Liver (tissue), 9 donors: ENCODE measurements around the gene ILK. TPM values are rescaled to one million over a fixed set of nuclear protein-coding genes. Genes with fewer than 3 reads are reported as not detected.

Source experiments
- DNase-seq: peaks from one replicate; pipeline ENCODE4 v3.0.0-alpha.2; 2017; ENCODE audit warnings: low spot score
- H3K27ac ChIP-seq, 2 donors: one replicate each; pipeline ENCODE4 v1.7.0; 2013; ENCODE audit warnings: inconsistent platforms in 2 of 2, low read length in 2 of 2, control low read depth in 1 of 2, low read depth in 1 of 2, mild to moderate bottlenecking in 1 of 2
- H3K27me3 ChIP-seq, 4 donors: one replicate each; pipeline versions ENCODE4 v1.6.1 to v1.7.0; 2013; ENCODE audit warnings: low read length in 3 of 4, inconsistent platforms in 1 of 4, mild to moderate bottlenecking in 1 of 4, moderate library complexity in 1 of 4; ENCODE audit not compliant: control insufficient read depth in 4 of 4, insufficient read depth in 4 of 4
- H3K36me3 ChIP-seq, 4 donors: one replicate each; pipeline versions ENCODE4 v1.6.1 to v1.7.0; 2013; ENCODE audit warnings: low read length in 3 of 4, mild to moderate bottlenecking in 3 of 4, low read depth in 1 of 4, moderate library complexity in 1 of 4; ENCODE audit not compliant: control insufficient read depth in 4 of 4, insufficient read depth in 3 of 4
- H3K4me1 ChIP-seq, 4 donors: one replicate each; pipeline versions ENCODE4 v1.6.1 to v1.7.0; 2013; ENCODE audit warnings: low read length in 3 of 4, mild to moderate bottlenecking in 3 of 4, moderate library complexity in 1 of 4; ENCODE audit not compliant: control insufficient read depth in 4 of 4, insufficient read depth in 4 of 4
- H3K4me3 ChIP-seq, 3 donors: one replicate each; pipeline versions ENCODE4 v1.6.1 to v1.7.0; 2013; ENCODE audit warnings: low read length in 3 of 3, control low read depth in 1 of 3, low read depth in 1 of 3, mild to moderate bottlenecking in 1 of 3
- H3K9ac ChIP-seq, 2 donors: one replicate each; pipeline ENCODE4 v1.7.0; 2013; ENCODE audit warnings: low read length in 2 of 2, mild to moderate bottlenecking in 2 of 2, moderate library complexity in 2 of 2, control low read depth in 1 of 2, low read depth in 1 of 2
- H3K9me3 ChIP-seq, 4 donors: one replicate each; pipeline versions ENCODE4 v1.6.1 to v1.7.0; 2013; ENCODE audit warnings: low read length in 3 of 4; ENCODE audit not compliant: control insufficient read depth in 4 of 4
- EGR1 ChIP-seq, 2 donors: IDR thresholded peaks; 2 replicates each; pipeline ENCODE4 v1.6.1; 2016 to 2018; ENCODE audit warnings: antibody characterized with exemption in 2 of 2, low read depth in 2 of 2
- FOXA2 ChIP-seq: IDR thresholded peaks from 2 replicates; pipeline ENCODE4 v1.6.1; 2016; ENCODE audit warnings: antibody characterized with exemption
- GABPA ChIP-seq, 2 donors: IDR thresholded peaks in 1 of 2; conservative IDR thresholded peaks in 1 of 2; 2 replicates each; pipeline ENCODE4 v1.6.1; 2016; ENCODE audit warnings: antibody characterized with exemption in 2 of 2, mild to moderate bottlenecking in 1 of 2, moderate library complexity in 1 of 2
- HNF4A ChIP-seq, 2 donors: conservative IDR thresholded peaks; 2 replicates each; pipeline ENCODE4 v1.6.1; 2016; ENCODE audit warnings: antibody characterized with exemption in 2 of 2, mild to moderate bottlenecking in 2 of 2
- HNF4G ChIP-seq: IDR thresholded peaks from 2 replicates; pipeline ENCODE4 v1.6.1; 2016; ENCODE audit warnings: antibody characterized with exemption
- JUND ChIP-seq, 2 donors: IDR thresholded peaks; 2 replicates each; pipeline ENCODE4 v1.6.1; 2016; ENCODE audit warnings: antibody characterized with exemption in 2 of 2
- NR2F2 ChIP-seq: IDR thresholded peaks from 2 replicates; pipeline ENCODE4 v1.6.1; 2016; ENCODE audit warnings: antibody characterized with exemption
- RAD21 ChIP-seq, 2 donors: IDR thresholded peaks; 2 replicates each; pipeline ENCODE4 v1.6.1; 2016; ENCODE audit warnings: antibody characterized with exemption in 2 of 2, mild to moderate bottlenecking in 2 of 2
- RXRA ChIP-seq, 2 donors: IDR thresholded peaks; 2 replicates each; pipeline ENCODE4 v1.6.1; 2017 to 2018; ENCODE audit warnings: antibody characterized with exemption in 2 of 2, mild to moderate bottlenecking in 1 of 2
- SP1 ChIP-seq: IDR thresholded peaks from 2 replicates; pipeline ENCODE4 v1.6.1; 2018; ENCODE audit warnings: antibody characterized with exemption, mild to moderate bottlenecking
- TAF1 ChIP-seq: conservative IDR thresholded peaks from 2 replicates; pipeline ENCODE4 v1.6.1; 2016; ENCODE audit warnings: antibody characterized with exemption, mild to moderate bottlenecking
- WGBS: extraction: QIAGEN DNeasy Blood & Tissue Kit; methylation state at CpG from one replicate; pipeline ENCODE4 v1.1.7; 2013; 5-methylcytosine and 5-hydroxymethylcytosine counted together
- polyA plus RNA-seq, 2 donors: library from polyadenylated mRNA; stranded (reverse) in 1 of 2; unstranded in 1 of 2; fragments of 200-250 nt in 1 of 2; fragments of >200 nt in 1 of 2; fragmentation: Nextera tagmentation in 1 of 2; extraction: Ambion mirVana in 1 of 2; gene quantifications; one replicate each; pipeline versions ENCODE4 v1.2.1 to v1.2.3, GENCODE V29; 2013 to 2015
- total RNA-seq, 2 donors: library from RNA; depleted of rRNA; stranded (reverse); fragments of >200 nt; gene quantifications; one replicate each; pipeline ENCODE4 v1.2.3, GENCODE V29; 2014
- TF ChIP-seq, protein P1 (sequence below): fragments of 150-350 bp; IDR thresholded peaks from 2 replicates; pipeline ENCODE4 v1.5.1; 2017; ENCODE audit warnings: improper control_type of control experiment, low read depth, low read length; ENCODE audit not compliant: missing input control
- TF ChIP-seq, protein P2 (sequence below): IDR thresholded peaks from 2 replicates; pipeline ENCODE4 v1.6.1; 2016; ENCODE audit warnings: antibody characterized with exemption
- donor health status: healthy.
- donor health status: healthy.
- donor health status: healthy.
- donor health status: healthy.
- donor health status: healthy.

Gene ILK
- total and polyA plus RNA-seq, 4 donors, result 29.6 to 69.1 (median 48.2) TPM

DNA sequence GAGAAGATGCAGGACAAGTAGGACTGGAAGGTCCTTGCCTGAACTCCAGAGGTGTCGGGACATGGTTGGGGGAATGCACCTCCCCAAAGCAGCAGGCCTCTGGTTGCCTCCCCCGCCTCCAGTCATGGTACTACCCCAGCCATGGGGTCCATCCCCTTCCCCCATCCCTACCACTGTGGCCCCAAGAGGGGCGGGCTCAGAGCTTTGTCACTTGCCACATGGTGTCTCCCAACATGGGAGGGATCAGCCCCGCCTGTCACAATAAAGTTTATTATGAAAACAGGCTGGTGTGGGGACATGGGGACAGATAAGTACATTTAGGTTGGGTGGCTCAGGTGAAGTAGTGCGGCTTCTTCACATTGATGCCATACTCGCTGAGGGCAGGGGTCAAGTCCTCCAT, 7.0 kb downstream of the ILK start:
- H3K9ac ChIP-seq, result no peak overlapping the region
- DNase-seq, result no peak
- no peak overlapping the region for H3K27ac ChIP-seq
- H3K9me3 ChIP-seq, result no peaks in the 10 kb centered on the region
- no peak overlapping the region for H3K4me3 ChIP-seq
- WGBS, result 95% methylated on average over 6 of the region's 6 CpGs
- H3K27me3 ChIP-seq, result no peaks in the 10 kb centered on the region
- peaks cover 2 to 36% (median 27%) of the 10 kb centered on the region in 4 donors for H3K4me1 ChIP-seq
- H3K36me3 ChIP-seq, result peaks cover 14 to 39% (median 36%) of the 10 kb centered on the region in 4 donors
- TF ChIP-seq GABPA (IDR thresholded peaks at IDR 0.05 in 1 of 2, conservative IDR thresholded peaks at IDR 0.05 in 1 of 2) (no peak), NR2F2 (no peak), RAD21 (IDR thresholded peaks at IDR 0.05) (no peak), SP1 (no peak), EGR1 (IDR thresholded peaks at IDR 0.05; ENCODE audit: low read depth in 2 of 2) (no peak), HNF4G (no peak), FOXA2 (no peak)
- TF ChIP-seq, protein P1, sequence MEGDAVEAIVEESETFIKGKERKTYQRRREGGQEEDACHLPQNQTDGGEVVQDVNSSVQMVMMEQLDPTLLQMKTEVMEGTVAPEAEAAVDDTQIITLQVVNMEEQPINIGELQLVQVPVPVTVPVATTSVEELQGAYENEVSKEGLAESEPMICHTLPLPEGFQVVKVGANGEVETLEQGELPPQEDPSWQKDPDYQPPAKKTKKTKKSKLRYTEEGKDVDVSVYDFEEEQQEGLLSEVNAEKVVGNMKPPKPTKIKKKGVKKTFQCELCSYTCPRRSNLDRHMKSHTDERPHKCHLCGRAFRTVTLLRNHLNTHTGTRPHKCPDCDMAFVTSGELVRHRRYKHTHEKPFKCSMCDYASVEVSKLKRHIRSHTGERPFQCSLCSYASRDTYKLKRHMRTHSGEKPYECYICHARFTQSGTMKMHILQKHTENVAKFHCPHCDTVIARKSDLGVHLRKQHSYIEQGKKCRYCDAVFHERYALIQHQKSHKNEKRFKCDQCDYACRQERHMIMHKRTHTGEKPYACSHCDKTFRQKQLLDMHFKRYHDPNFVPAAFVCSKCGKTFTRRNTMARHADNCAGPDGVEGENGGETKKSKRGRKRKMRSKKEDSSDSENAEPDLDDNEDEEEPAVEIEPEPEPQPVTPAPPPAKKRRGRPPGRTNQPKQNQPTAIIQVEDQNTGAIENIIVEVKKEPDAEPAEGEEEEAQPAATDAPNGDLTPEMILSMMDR, result no peak

DNA sequence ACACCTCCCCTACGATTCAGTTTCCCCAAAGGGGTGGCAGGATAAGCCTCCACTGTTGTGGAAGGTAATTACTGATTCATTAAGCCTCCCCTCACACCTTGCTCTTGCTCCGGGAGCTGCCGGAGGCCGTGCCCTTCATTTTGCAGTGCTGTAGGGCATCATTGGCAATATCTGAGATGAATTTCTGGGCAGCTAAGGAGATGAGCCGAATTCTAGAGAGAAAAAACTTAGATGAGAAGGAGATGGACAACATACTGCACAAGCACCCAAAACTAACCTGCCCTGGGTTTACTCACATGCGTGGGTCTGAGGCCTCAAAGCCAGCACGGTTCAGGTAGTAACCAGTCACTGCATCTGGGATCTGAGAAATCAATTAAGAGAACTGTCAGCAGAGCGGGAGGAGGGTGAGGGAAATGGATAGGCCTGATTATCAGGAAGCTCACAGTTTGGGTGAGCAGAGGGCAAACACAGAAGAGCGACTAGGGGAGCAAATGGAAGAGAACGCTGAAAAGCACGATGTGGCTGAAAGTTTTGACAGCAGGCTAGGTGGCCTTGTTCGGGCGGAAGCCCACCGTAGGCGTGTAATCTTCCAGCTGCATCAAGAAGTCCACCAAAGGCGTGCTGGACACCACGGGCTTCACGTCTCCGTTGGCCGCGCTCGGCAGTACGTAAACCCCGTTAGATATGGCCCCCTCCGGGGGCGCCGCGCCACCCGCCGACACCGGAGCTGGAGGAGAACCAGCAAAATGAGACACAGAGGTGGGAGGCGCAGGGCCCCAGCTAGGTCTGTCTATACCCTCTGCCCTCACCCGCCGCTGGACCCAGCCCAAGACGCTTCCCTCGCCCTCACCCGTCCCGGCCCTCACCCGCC, 7.8 kb downstream of the ILK start:
- DNase-seq, result no peak
- Histone ChIP-seq H3K36me3 (peaks cover 14 to 43% (median 37%) of the 10 kb centered on the region in 4 donors), H3K27ac (peak overlapping the region; percentile 84 to 96), H3K4me1 (peaks cover 2 to 33% (median 25%) of the 10 kb centered on the region in 4 donors), H3K9ac (peak overlapping the region; percentile 64 to 87), H3K27me3 (no peaks in the 10 kb centered on the region), H3K4me3 (peak overlapping the region; percentile 79 to 83 (median 82)), H3K9me3 (no peaks in the 10 kb centered on the region)
- WGBS, result 14% methylated on average over 39 of the region's 39 CpGs
- TF ChIP-seq GABPA (IDR thresholded peaks at IDR 0.05 in 1 of 2, conservative IDR thresholded peaks at IDR 0.05 in 1 of 2) (no peak), JUND (IDR thresholded peaks at IDR 0.05) (no peak), HNF4G (no peak), TAF1 (no peak), RXRA (IDR thresholded peaks at IDR 0.05) (no peak), RAD21 (IDR thresholded peaks at IDR 0.05) (no peak), FOXA2 (no peak)
- TF ChIP-seq, protein P2, sequence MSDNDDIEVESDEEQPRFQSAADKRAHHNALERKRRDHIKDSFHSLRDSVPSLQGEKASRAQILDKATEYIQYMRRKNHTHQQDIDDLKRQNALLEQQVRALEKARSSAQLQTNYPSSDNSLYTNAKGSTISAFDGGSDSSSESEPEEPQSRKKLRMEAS, result no peak

DNA sequence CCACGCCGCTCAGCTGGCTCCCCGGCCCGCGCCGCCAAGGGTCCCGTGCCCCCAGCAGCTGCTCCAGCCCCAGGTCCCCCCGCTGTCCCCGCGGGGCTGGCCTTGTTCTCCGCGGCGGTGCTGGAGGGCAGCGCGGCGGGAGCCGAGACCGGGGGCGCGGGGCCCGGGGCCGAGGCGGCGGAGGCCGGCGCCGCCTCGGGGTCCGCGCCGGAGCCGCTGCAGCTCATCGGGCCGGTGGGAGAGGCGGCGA, 8.3 kb downstream of the ILK start:
- H3K27me3 ChIP-seq, result no peaks in the 10 kb centered on the region
- peaks cover 1 to 28% (median 19%) of the 10 kb centered on the region in 4 donors for H3K4me1 ChIP-seq
- H3K27ac ChIP-seq, result peak overlapping the region; percentile 84 to 96
- TF ChIP-seq HNF4A (conservative IDR thresholded peaks at IDR 0.05), result no peak
- DNase-seq, result no peak
- H3K9ac ChIP-seq, result peak overlapping the region in 1 of 2 donors; percentile 87
- WGBS, result 3% methylated on average over 36 of the region's 36 CpGs
- H3K36me3 ChIP-seq, result peaks cover 14 to 43% (median 37%) of the 10 kb centered on the region in 4 donors
- peak overlapping the region; percentile 79 to 83 (median 82) for H3K4me3 ChIP-seq
- H3K9me3 ChIP-seq, result no peaks in the 10 kb centered on the region
